HEK293 (cell line): Measurements from ENCODE around the gene GJA1.
"Not testable (repeated sequence)": the region's sequence is repeated elsewhere in the genome, so short reads cannot be mapped to it uniquely, and the experiment has no call there.

ENCODE experiments used
- CTCF ChIA-PET: fragments of 350-600 bp; formaldehyde crosslinking; extraction: SDS; loops from one replicate; lab custom pipeline; 2021; ENCODE audit warnings: antibody characterized with exemption; lab: Yijun Ruan, JAX
- POLR2A ChIA-PET: fragments of 300-600 bp; formaldehyde crosslinking; extraction: SDS; loops from one replicate; lab custom pipeline; 2020; ENCODE audit warnings: antibody characterized with exemption, inconsistent platforms; lab: Yijun Ruan, JAX
- H3K27ac ChIP-seq: fragments of 200-500 bp; sonication (Bioruptor generic); 2 replicates; pipeline ENCODE4 v1.5.1; 2014; ENCODE audit warnings: low read depth, low read length, control low read depth, inconsistent platforms; ENCODE audit errors: extremely low read depth
- H3K36me3 ChIP-seq, 2 experiments: fragments of 200-500 bp in 1 of 2; sonication (Bioruptor generic) in 1 of 2; 1 replicate in 1 of 2; 2 replicates in 1 of 2; pipeline ENCODE4 v1.5.1; 2014 to 2017; ENCODE audit warnings: inconsistent platforms in 2 of 2, low read length in 2 of 2; ENCODE audit not compliant: control insufficient read depth in 2 of 2, insufficient read depth in 1 of 2
- H3K4me1 ChIP-seq: fragments of 200-500 bp; sonication (Bioruptor generic); 2 replicates; pipeline ENCODE4 v1.5.1; 2014; ENCODE audit warnings: mild to moderate bottlenecking, low read length, inconsistent platforms; ENCODE audit not compliant: control insufficient read depth, insufficient read depth
- H3K4me3 ChIP-seq: 2 replicates; pipeline ENCODE4 v1.5.1; 2011; ENCODE audit warnings: low read depth, mild to moderate bottlenecking, control low read depth, low read length, moderate library complexity
- H3K9me3 ChIP-seq: fragments of 200-500 bp; sonication (Bioruptor generic); 2 replicates; pipeline ENCODE4 v1.5.1; 2014; ENCODE audit warnings: low read depth, low read length, inconsistent platforms; ENCODE audit not compliant: control insufficient read depth, insufficient read depth
- HOXD13 ChIP-seq: sonication (generic); formaldehyde crosslinking; IDR thresholded peaks from 2 replicates; pipeline ENCODE4 v1.8.0; 2022; ENCODE audit warnings: missing genetic modification reagents, borderline replicate concordance
- KLF8 ChIP-seq: fragments of 450-650 bp; formaldehyde crosslinking; IDR thresholded peaks from 2 replicates; pipeline ENCODE4 v1.5.1; 2016; ENCODE audit warnings: missing biosample characterization, missing genetic modification characterization
- MZF1 ChIP-seq: fragments of 450-650 bp; formaldehyde crosslinking; IDR thresholded peaks from 2 replicates; pipeline ENCODE4 v1.5.1; 2017; ENCODE audit warnings: missing biosample characterization, missing genetic modification characterization, borderline replicate concordance
- PRDM1 ChIP-seq: fragments of 450-650 bp; formaldehyde crosslinking; IDR thresholded peaks from 2 replicates; pipeline ENCODE4; 2016; ENCODE audit warnings: missing biosample characterization, missing genetic modification characterization
- REST ChIP-seq: fragments of 450-650 bp; formaldehyde crosslinking; IDR thresholded peaks from 2 replicates; pipeline ENCODE4 v1.5.1; 2016; ENCODE audit warnings: missing biosample characterization, missing genetic modification characterization
- SCRT2 ChIP-seq: fragments of 450-650 bp; formaldehyde crosslinking; IDR thresholded peaks from 2 replicates; pipeline ENCODE4 v1.5.1; 2016; ENCODE audit warnings: missing biosample characterization, missing genetic modification characterization
- WT1 ChIP-seq: fragments of 450-650 bp; formaldehyde crosslinking; IDR thresholded peaks from 2 replicates; pipeline ENCODE4 v1.5.1; 2016; ENCODE audit warnings: missing biosample characterization, missing genetic modification characterization
- YY2 ChIP-seq: fragments of 450-650 bp; formaldehyde crosslinking; IDR thresholded peaks from 2 replicates; pipeline ENCODE4 v1.5.1; 2016; ENCODE audit warnings: missing biosample characterization, missing genetic modification characterization
- ZBTB10 ChIP-seq: fragments of 450-650 bp; formaldehyde crosslinking; IDR thresholded peaks from 2 replicates; pipeline ENCODE4 v1.5.1; 2016; ENCODE audit warnings: missing biosample characterization, missing genetic modification characterization
- ZBTB17 ChIP-seq: fragments of 450-650 bp; formaldehyde crosslinking; IDR thresholded peaks from 2 replicates; pipeline ENCODE4 v1.5.1; 2016; ENCODE audit warnings: missing biosample characterization, missing genetic modification characterization
- ZBTB49 ChIP-seq: fragments of 450-650 bp; formaldehyde crosslinking; IDR thresholded peaks from 2 replicates; pipeline ENCODE4 v1.5.1; 2016; ENCODE audit warnings: missing biosample characterization, missing genetic modification characterization, low read depth
- ZIC2 ChIP-seq: fragments of 450-650 bp; formaldehyde crosslinking; IDR thresholded peaks from 2 replicates; pipeline ENCODE4 v1.5.1; 2016; ENCODE audit warnings: missing biosample characterization, missing genetic modification characterization
- ZNF10 ChIP-seq: fragments of 450-650 bp; formaldehyde crosslinking; IDR thresholded peaks from 2 replicates; pipeline ENCODE4 v1.5.1; 2017; ENCODE audit warnings: missing biosample characterization, missing genetic modification characterization
- ZNF292 ChIP-seq: fragments of 450-650 bp; formaldehyde crosslinking; IDR thresholded peaks from 2 replicates; pipeline ENCODE4 v1.5.1; 2016; ENCODE audit warnings: low read depth, missing biosample characterization, missing genetic modification characterization, borderline replicate concordance
- ZNF354C ChIP-seq: fragments of 450-650 bp; formaldehyde crosslinking; IDR thresholded peaks from 2 replicates; pipeline ENCODE4 v1.5.1; 2016; ENCODE audit warnings: missing biosample characterization, missing genetic modification characterization, low read depth, borderline replicate concordance
- ZNF391 ChIP-seq: fragments of 450-650 bp; formaldehyde crosslinking; IDR thresholded peaks from 2 replicates; pipeline ENCODE4 v1.5.1; 2016; ENCODE audit warnings: low read depth, missing biosample characterization, missing genetic modification characterization, borderline replicate concordance
- ZNF433 ChIP-seq: fragments of 450-650 bp; formaldehyde crosslinking; IDR thresholded peaks from 2 replicates; pipeline ENCODE4 v1.5.1; 2016; ENCODE audit warnings: missing biosample characterization, missing genetic modification characterization, low read depth
- ZNF514 ChIP-seq: fragments of 450-650 bp; formaldehyde crosslinking; IDR thresholded peaks from 2 replicates; pipeline ENCODE4 v1.5.1; 2016; ENCODE audit warnings: missing biosample characterization, missing genetic modification characterization
- ZNF580 ChIP-seq: fragments of 450-650 bp; formaldehyde crosslinking; IDR thresholded peaks from 2 replicates; pipeline ENCODE4 v1.5.1; 2016; ENCODE audit warnings: missing biosample characterization, missing genetic modification characterization
- ZNF624 ChIP-seq: fragments of 450-650 bp; formaldehyde crosslinking; IDR thresholded peaks from 2 replicates; pipeline ENCODE4 v1.5.1; 2017; ENCODE audit warnings: missing biosample characterization, missing genetic modification characterization
- ZNF639 ChIP-seq: fragments of 450-650 bp; formaldehyde crosslinking; IDR thresholded peaks from 2 replicates; pipeline ENCODE4 v1.5.1; 2016; ENCODE audit warnings: missing biosample characterization, missing genetic modification characterization
- ZNF664 ChIP-seq: fragments of 450-650 bp; formaldehyde crosslinking; IDR thresholded peaks from 2 replicates; pipeline ENCODE4 v1.5.1; 2016; ENCODE audit warnings: missing biosample characterization, missing genetic modification characterization
- ZXDB ChIP-seq: fragments of 450-650 bp; formaldehyde crosslinking; IDR thresholded peaks from 2 replicates; pipeline ENCODE4 v1.5.1; 2016; ENCODE audit warnings: missing biosample characterization, missing genetic modification characterization

The GJA1 gene

GRCh38 chr6:121435444-121436069 is at the start of gene GJA1 (continued):
- TF ChIP-seq PRDM1 (tag by site-specific recombination) (peak; percentile 79), WT1 (peak; percentile 79), ZBTB10 (tag by site-specific recombination) (no peak), REST (peak; percentile 8; the same call in 1 of the 2 replicates), ZBTB17 (peak; percentile 61; the same call in 1 of the 2 replicates), KLF8 (0 out of 2 replicates have a peak, but pooled peaks have one; percentile 17), MZF1 (tag by site-specific recombination) (peak; percentile 74; the same call in 1 of the 2 replicates), ZNF514 (tag by site-specific recombination) (no peak), ZBTB49 (no peak), ZIC2 (tag by site-specific recombination) (no peak), ZNF624 (tag by site-specific recombination) (no peak), ZNF391 (no peak), ZNF10 (no peak), YY2 (tag by site-specific recombination) (no peak), ZNF580 (tag by site-specific recombination) (peak; percentile 25; the same call in 1 of the 2 replicates), HOXD13 (CRISPR knock-in tag) (peak; percentile 22; the same call in 1 of the 2 replicates), SCRT2 (peak; percentile 62)

- H3K36me3 ChIP-seq, POLR2A ChIA-PET, H3K4me3 ChIP-seq, H3K9me3 ChIP-seq, H3K4me1 ChIP-seq, H3K27ac ChIP-seq: not testable (repeated sequence)
- CTCF ChIA-PET, result interaction anchor here (0.9 kb wide), 1 partner anchor 14 kb away, joined by 3 read pairs; no protein-coding TSS in a partner anchor
- 0 out of 2 replicates have a peak, but pooled peaks have one; percentile 45 for TF ChIP-seq ZNF664 (tag by site-specific recombination)
- TF ChIP-seq REST, result peak; percentile 66; the same call in 1 of the 2 replicates
- TF ChIP-seq ZNF433, result peak; percentile 54; the same call in 1 of the 2 replicates
- TF ChIP-seq ZXDB (tag by site-specific recombination), result peak; percentile 71
- TF ChIP-seq ZNF354C (tag by site-specific recombination), result 0 out of 2 replicates have a peak, but pooled peaks have one; percentile 58
- TF ChIP-seq ZNF639 (tag by site-specific recombination), result peak; percentile 28; the same call in 1 of the 2 replicates
- peak; percentile 71; the same call in 1 of the 2 replicates for TF ChIP-seq ZNF292 (tag by site-specific recombination)
Observed at GRCh38 chr6:121386551-121386950, 48.9 kb upstream of the GJA1 start.
